ENCODE data around the gene DEFB132. TPM values are rescaled to one million over a fixed set of nuclear protein-coding genes. Genes with fewer than 3 reads are reported as not detected.

Gene DEFB132
- polyA plus RNA-seq, 1 donor, result not detected

DNA sequence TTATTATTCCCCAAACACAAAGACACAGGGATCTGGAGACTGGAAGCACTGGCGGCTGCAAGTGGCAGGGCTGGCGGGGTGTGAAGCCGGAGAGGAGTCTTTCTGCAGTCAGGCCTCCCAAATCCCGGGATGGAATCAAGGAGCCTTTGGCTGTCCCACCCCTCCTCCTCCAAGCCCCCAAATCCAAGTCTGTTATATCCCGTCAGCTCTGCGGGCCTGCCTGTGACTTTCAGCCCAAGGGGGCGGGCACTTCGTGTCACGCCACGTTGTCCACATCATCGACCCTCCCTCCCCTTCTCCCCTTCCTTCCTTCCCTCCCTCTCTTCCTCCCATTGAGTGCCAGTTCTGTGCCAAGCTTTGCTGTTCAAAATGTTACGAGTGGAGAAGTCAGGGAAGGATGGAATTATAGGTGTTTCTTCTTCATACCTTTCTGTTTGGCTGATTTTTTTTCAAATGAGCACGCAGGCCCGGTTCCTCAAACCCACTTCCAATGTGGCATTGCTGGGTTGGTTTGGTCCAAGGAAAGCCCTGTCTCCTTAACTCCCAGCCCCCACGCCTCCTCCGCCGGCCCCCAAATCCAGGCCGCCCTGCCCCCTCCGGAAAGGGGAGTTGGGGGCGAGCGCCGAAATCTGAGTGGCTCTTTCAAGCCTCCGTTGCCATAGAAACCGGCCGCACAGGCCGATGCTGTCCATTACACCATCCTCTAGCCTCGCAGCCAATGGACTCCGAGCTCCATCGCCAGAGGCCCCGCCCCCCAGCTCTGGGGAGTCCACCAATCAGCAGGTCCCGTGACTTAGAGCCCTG is 52.5 kb downstream of the DEFB132 start:
- H3K27ac ChIP-seq (ENCODE audit: low read length), result peak overlapping the region; percentile 87
- H3K4me1 ChIP-seq (ENCODE audit: control insufficient read depth, insufficient read depth, low read length), result no peaks in the 10 kb centered on the region
- no peaks in the 10 kb centered on the region for H3K27me3 ChIP-seq (ENCODE audit: control insufficient read depth, insufficient read depth, low read length)
- no CpG with 5 or more reads among the region's 31 CpGs for WGBS (ENCODE audit: insufficient coverage, low lambda C conversion rate)
- H3K36me3 ChIP-seq (ENCODE audit: control insufficient read depth, insufficient read depth, low read length), result no peaks in the 10 kb centered on the region
- H3K9me3 ChIP-seq (ENCODE audit: control insufficient read depth, low read depth, low read length), result no peaks in the 10 kb centered on the region
- DNase-seq, result peak; percentile 94 to 95
- H3K4me3 ChIP-seq (ENCODE audit: low read length), result peak overlapping the region; percentile 40

DNA sequence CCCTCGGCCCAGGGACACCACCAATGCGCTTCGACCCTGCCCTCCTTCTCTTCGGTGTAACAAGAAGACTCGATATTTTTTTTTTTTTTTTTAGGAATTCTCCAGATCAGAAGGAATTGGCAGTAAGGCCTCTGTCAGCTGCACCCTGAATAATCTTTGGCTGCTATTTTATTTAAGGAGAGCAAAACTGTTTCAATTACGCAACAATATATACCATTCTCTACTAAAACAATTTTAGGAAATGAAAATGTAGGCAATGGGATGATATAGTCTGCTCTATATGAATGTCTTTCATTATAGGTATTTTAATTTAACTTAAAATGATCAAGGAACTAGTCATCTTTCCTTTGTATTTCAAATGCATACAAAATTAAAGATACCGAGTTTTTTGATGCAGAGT is 53.1 kb downstream of the DEFB132 start:
- Histone ChIP-seq H3K4me3 (ENCODE audit: low read length) (no peak overlapping the region), H3K36me3 (ENCODE audit: control insufficient read depth, insufficient read depth, low read length) (no peaks in the 10 kb centered on the region), H3K27ac (ENCODE audit: low read length) (peak overlapping the region; percentile 12), H3K9me3 (ENCODE audit: control insufficient read depth, low read depth, low read length) (no peaks in the 10 kb centered on the region), H3K27me3 (ENCODE audit: control insufficient read depth, insufficient read depth, low read length) (no peaks in the 10 kb centered on the region), H3K4me1 (ENCODE audit: control insufficient read depth, insufficient read depth, low read length) (no peaks in the 10 kb centered on the region)
- no peak for DNase-seq
- WGBS (ENCODE audit: insufficient coverage, low lambda C conversion rate), result 40% methylated on average over 1 of the region's 7 CpGs

Other genes with a start within 250 kb of the DEFB132 start
- not detected for gene DEFB125, start 170.1 kb upstream of the DEFB132 start, polyA plus RNA-seq
- gene DEFB126, start 115.1 kb upstream of the DEFB132 start, polyA plus RNA-seq, result not detected
- not detected for gene DEFB127, start 100.3 kb upstream of the DEFB132 start, polyA plus RNA-seq
- gene DEFB128, start 68.0 kb upstream of the DEFB132 start, polyA plus RNA-seq, result not detected
- gene DEFB129, start 30.5 kb upstream of the DEFB132 start, polyA plus RNA-seq, result not detected
- gene C20orf96, start 33.0 kb downstream of the DEFB132 start, polyA plus RNA-seq, result 12.0 TPM
- gene ZCCHC3, start 39.8 kb downstream of the DEFB132 start, polyA plus RNA-seq, result 28.1 TPM
- 12.7 TPM for gene SOX12, start 67.8 kb downstream of the DEFB132 start, polyA plus RNA-seq
- 21.3 TPM for gene NRSN2, start 89.4 kb downstream of the DEFB132 start, polyA plus RNA-seq
- 2.5 TPM for gene TRIB3, start 123.0 kb downstream of the DEFB132 start, polyA plus RNA-seq
- 86.9 TPM for gene RBCK1, start 150.6 kb downstream of the DEFB132 start, polyA plus RNA-seq
- gene TBC1D20, start 204.8 kb downstream of the DEFB132 start, polyA plus RNA-seq, result 30.4 TPM

Measured in large intestine (tissue), 3 donors.